ENCODE measurements around the gene NUAK1.

- TF ChIP-seq EP300 (IDR thresholded peaks at IDR 0.05), result no peak
- TF ChIP-seq, protein P1, sequence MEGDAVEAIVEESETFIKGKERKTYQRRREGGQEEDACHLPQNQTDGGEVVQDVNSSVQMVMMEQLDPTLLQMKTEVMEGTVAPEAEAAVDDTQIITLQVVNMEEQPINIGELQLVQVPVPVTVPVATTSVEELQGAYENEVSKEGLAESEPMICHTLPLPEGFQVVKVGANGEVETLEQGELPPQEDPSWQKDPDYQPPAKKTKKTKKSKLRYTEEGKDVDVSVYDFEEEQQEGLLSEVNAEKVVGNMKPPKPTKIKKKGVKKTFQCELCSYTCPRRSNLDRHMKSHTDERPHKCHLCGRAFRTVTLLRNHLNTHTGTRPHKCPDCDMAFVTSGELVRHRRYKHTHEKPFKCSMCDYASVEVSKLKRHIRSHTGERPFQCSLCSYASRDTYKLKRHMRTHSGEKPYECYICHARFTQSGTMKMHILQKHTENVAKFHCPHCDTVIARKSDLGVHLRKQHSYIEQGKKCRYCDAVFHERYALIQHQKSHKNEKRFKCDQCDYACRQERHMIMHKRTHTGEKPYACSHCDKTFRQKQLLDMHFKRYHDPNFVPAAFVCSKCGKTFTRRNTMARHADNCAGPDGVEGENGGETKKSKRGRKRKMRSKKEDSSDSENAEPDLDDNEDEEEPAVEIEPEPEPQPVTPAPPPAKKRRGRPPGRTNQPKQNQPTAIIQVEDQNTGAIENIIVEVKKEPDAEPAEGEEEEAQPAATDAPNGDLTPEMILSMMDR (IDR thresholded peaks at IDR 0.05), result no peak
- TF ChIP-seq POLR2A (IDR thresholded peaks at IDR 0.05), result no peak
- TF ChIP-seq POLR2AphosphoS5 (IDR thresholded peaks at IDR 0.05), result no peak
These were observed 42.8 kb upstream of the NUAK1 start for GRCh38 chr12:106181401-106182114.
